ENCODE measurements around the gene MAP6D1.

DNA sequence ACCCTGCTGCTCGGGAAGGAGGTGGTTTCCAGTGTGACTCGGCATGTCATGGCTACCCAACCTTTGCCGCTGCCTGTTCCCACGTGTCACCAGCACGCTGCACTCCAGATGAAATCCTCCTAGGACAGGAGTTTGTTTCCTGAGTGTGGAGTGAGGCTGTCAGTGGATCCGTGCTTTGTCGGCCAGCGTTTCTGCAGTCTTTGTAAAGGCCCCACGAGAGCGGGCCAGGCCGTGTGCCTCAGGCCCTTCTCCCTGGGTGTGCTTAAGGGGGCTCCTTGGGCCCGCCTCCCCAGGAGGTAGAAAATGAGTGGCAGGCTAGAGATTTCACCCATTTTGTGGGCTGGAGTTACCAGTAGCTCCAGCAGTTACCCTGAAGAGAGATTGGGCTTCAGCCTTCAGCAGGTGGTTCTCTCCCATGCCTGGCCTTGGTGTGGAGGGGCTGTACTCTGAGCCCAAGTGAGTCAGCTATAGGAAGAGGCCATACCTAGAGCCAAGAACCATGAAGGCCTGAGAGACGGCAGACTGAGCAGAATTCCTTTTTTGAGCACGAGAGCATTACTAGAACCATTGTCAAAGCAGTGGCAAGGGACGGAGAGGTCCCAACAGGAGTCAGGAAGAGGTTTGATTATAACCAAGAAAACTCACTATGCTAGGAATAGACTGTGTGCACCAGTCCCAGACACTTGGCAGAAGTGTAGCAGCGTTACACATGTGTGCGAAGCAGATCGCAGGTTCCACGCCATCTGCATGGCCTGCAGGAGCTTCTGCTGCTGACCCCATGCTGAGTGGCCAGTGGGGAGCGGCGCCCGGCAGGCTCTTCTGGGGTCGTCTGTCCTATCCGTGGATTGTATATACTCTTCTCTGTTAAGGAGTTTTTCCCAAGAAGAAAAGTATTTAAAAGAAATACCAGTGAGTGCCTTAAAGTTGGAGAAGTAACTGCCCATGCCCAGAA is 14.5 kb downstream of the MAP6D1 start:
- TF ChIP-seq, protein P1, sequence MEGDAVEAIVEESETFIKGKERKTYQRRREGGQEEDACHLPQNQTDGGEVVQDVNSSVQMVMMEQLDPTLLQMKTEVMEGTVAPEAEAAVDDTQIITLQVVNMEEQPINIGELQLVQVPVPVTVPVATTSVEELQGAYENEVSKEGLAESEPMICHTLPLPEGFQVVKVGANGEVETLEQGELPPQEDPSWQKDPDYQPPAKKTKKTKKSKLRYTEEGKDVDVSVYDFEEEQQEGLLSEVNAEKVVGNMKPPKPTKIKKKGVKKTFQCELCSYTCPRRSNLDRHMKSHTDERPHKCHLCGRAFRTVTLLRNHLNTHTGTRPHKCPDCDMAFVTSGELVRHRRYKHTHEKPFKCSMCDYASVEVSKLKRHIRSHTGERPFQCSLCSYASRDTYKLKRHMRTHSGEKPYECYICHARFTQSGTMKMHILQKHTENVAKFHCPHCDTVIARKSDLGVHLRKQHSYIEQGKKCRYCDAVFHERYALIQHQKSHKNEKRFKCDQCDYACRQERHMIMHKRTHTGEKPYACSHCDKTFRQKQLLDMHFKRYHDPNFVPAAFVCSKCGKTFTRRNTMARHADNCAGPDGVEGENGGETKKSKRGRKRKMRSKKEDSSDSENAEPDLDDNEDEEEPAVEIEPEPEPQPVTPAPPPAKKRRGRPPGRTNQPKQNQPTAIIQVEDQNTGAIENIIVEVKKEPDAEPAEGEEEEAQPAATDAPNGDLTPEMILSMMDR (IDR thresholded peaks at IDR 0.05) = no peak
- no peak for TF ChIP-seq EZH2 (IDR thresholded peaks at IDR 0.05; ENCODE audit: borderline replicate concordance, insufficient read depth, low read depth, low read length, poor library complexity, severe bottlenecking)
